ENCODE results near the gene CHN2. TPM values are rescaled to one million over a fixed set of nuclear protein-coding genes. Genes with fewer than 3 reads are reported as not detected.
A peak's percentile ranks its signal among the peaks of the same experiment; 100 is the strongest.

CHN2 gene
- total RNA-seq, 1 experiment from 2014 or later: 2.1 TPM

- RAD21 ChIA-PET (ENCODE audit: low non-redundant PET in 1 of 2, low total read pairs in 2 of 2, uncharacterized antibody in 2 of 2, unreplicated experiment in 2 of 2): no interaction called here
- H3K27me3 ChIP-seq (ENCODE audit: insufficient read depth, low read length): no peaks in the 10 kb centered on the region
- no peaks in the 10 kb centered on the region for H3K9me3 ChIP-seq (ENCODE audit: control insufficient read depth in 1 of 2, insufficient read depth in 1 of 2, low read depth in 1 of 2, low read length in 2 of 2)
- no peak overlapping the region for H2AFZ ChIP-seq (ENCODE audit: low read depth, low read length, poor library complexity, severe bottlenecking)
- BruUV-seq (replicated peaks): no TSS peak
- H3K4me3 ChIP-seq (replicated peaks in 1 of 2; ENCODE audit: low read depth in 1 of 2, low read length in 2 of 2): no peak overlapping the region
- POLR2A ChIA-PET: no interaction called here
- no peak overlapping the region for H3K4me2 ChIP-seq (ENCODE audit: low read length)
- no peaks in the 10 kb centered on the region for H3K9me2 ChIP-seq (ENCODE audit: insufficient read depth)
- H3K9ac ChIP-seq (ENCODE audit: low read length): no peak overlapping the region
- no peak overlapping the region for H3K27ac ChIP-seq (ENCODE audit: low read depth, low read length)
- H4K20me1 ChIP-seq (ENCODE audit: insufficient read depth): no peaks in the 10 kb centered on the region
- no peaks in the 10 kb centered on the region for H3K79me2 ChIP-seq (ENCODE audit: insufficient read depth, low read length)
- no peak for ATAC-seq
- no peaks in the 10 kb centered on the region for H3K4me1 ChIP-seq (ENCODE audit: control insufficient read depth in 1 of 2, insufficient read depth in 2 of 2, low read length in 2 of 2)
- no peak for DNase-seq (ENCODE audit: low read depth, low spot score)
- TF ChIP-seq TCF7L2 (IDR thresholded peaks at IDR 0.05; ENCODE audit: borderline replicate concordance, extremely low read depth, insufficient read depth, insufficient read length) (no peak), SIN3A (IDR thresholded peaks at IDR 0.05; ENCODE audit: low read depth) (no peak), JUND (IDR thresholded peaks at IDR 0.05) (no peak)
- no peaks in the 10 kb centered on the region for H3K36me3 ChIP-seq (ENCODE audit: control insufficient read depth in 1 of 2, insufficient read depth in 2 of 2, low read length in 2 of 2)
- intact Hi-C loops (cut with micrococcal nuclease): no loop called here
- CTCF ChIA-PET: no interaction called here
Measured at GRCh38 chr7:29237489-29237888, 42.9 kb downstream of the CHN2 start.

- H3K4me1 ChIP-seq (ENCODE audit: control insufficient read depth in 1 of 2, insufficient read depth in 2 of 2, low read length in 2 of 2): no peaks in the 10 kb centered on the region
- no peak overlapping the region for H2AFZ ChIP-seq (ENCODE audit: low read depth, low read length, poor library complexity, severe bottlenecking)
- H3K4me2 ChIP-seq (ENCODE audit: low read length): no peak overlapping the region
- RAD21 ChIA-PET (ENCODE audit: low non-redundant PET in 1 of 2, low total read pairs in 2 of 2, uncharacterized antibody in 2 of 2, unreplicated experiment in 2 of 2): no interaction called here
- H3K27ac ChIP-seq (ENCODE audit: low read depth, low read length): no peak overlapping the region
- no peaks in the 10 kb centered on the region for H4K20me1 ChIP-seq (ENCODE audit: insufficient read depth)
- no peaks in the 10 kb centered on the region for H3K27me3 ChIP-seq (ENCODE audit: insufficient read depth, low read length)
- H3K9me3 ChIP-seq (ENCODE audit: control insufficient read depth in 1 of 2, insufficient read depth in 1 of 2, low read depth in 1 of 2, low read length in 2 of 2): no peaks in the 10 kb centered on the region
- DNase-seq (ENCODE audit: low read depth, low spot score) (no peak), ATAC-seq (peak; percentile 72)
- no peak for TF ChIP-seq CEBPB (IDR thresholded peaks at IDR 0.05; ENCODE audit: low read depth)
- TF ChIP-seq POLR2AphosphoS5 (IDR thresholded peaks at IDR 0.05; ENCODE audit: low read depth, low read length): no peak
- TF ChIP-seq EZH2phosphoT487 (IDR thresholded peaks at IDR 0.05; ENCODE audit: borderline replicate concordance): no peak
- TF ChIP-seq RAD21 (IDR thresholded peaks at IDR 0.05; ENCODE audit: low read depth): peak; percentile 45
- no peak for TF ChIP-seq EGR1 (IDR thresholded peaks at IDR 0.05; ENCODE audit: low read depth)
- TF ChIP-seq REST (IDR thresholded peaks at IDR 0.05; ENCODE audit: low read depth): no peak
- TF ChIP-seq ZNF274 (IDR thresholded peaks at IDR 0.05; ENCODE audit: low read depth, low read length): no peak
- TF ChIP-seq ELF1 (IDR thresholded peaks at IDR 0.05; ENCODE audit: borderline replicate concordance, low read depth): no peak
- peak; percentile 24 to 72 (median 71); a peak in 4 of 6 replicates for TF ChIP-seq CTCF (IDR thresholded peaks at IDR 0.05 in 2 of 3, conservative IDR thresholded peaks at IDR 0.05 in 1 of 3; ENCODE audit: borderline replicate concordance in 1 of 3, insufficient read depth in 1 of 3, low read depth in 2 of 3, low read length in 2 of 3)
- TF ChIP-seq EZH2 (IDR thresholded peaks at IDR 0.05): no peak
- no peak overlapping the region for H3K9ac ChIP-seq (ENCODE audit: low read length)
- no peaks in the 10 kb centered on the region for H3K9me2 ChIP-seq (ENCODE audit: insufficient read depth)
- no TSS peak for BruUV-seq (replicated peaks)
- CTCF ChIA-PET: interaction anchor here (0.6 to 1.3 kb wide), 4 partner anchors 10 to 50 kb away, joined by 3 to 4 read pairs (median 3); no protein-coding TSS in a partner anchor
- H3K79me2 ChIP-seq (ENCODE audit: insufficient read depth, low read length): no peaks in the 10 kb centered on the region
- POLR2A ChIA-PET: no interaction called here
- H3K36me3 ChIP-seq (ENCODE audit: control insufficient read depth in 1 of 2, insufficient read depth in 2 of 2, low read length in 2 of 2): no peaks in the 10 kb centered on the region
- H3K4me3 ChIP-seq (replicated peaks in 1 of 2; ENCODE audit: low read depth in 1 of 2, low read length in 2 of 2): no peak overlapping the region
- intact Hi-C loops (cut with micrococcal nuclease): loop anchor here (5.0 kb wide), 1 partner anchor 168 kb away; no protein-coding TSS in a partner anchor
Measured at GRCh38 chr7:29239638-29240037, 45.1 kb downstream of the CHN2 start.

Data from HCT116 (cell line).